ENCODE data around the gene KCTD18. TPM values are rescaled to one million over a fixed set of nuclear protein-coding genes. Genes with fewer than 3 reads are reported as not detected.

KCTD18 gene
- polyA plus RNA-seq, 2 donors = 4.9 to 9.1 TPM

GRCh38 chr2:200451511-200451910 is 58.4 kb downstream of the KCTD18 start:
- H3K36me3 ChIP-seq (ENCODE audit: control insufficient read depth in 2 of 2, insufficient read depth in 2 of 2, low read length in 1 of 2) = no peaks in the 10 kb centered on the region
- no peak overlapping the region for H3K27ac ChIP-seq (ENCODE audit: low read depth in 2 of 2, low read length in 1 of 2)
- no peaks in the 10 kb centered on the region for H3K27me3 ChIP-seq (ENCODE audit: control insufficient read depth in 1 of 2, insufficient read depth in 2 of 2, low read length in 2 of 2)
- H3K4me1 ChIP-seq (ENCODE audit: control insufficient read depth in 2 of 2, insufficient read depth in 2 of 2, low read length in 1 of 2) = no peaks in the 10 kb centered on the region
- no peaks in the 10 kb centered on the region for H3K9me3 ChIP-seq (ENCODE audit: control insufficient read depth in 2 of 2, insufficient read depth in 1 of 2, low read depth in 1 of 2, low read length in 1 of 2)
- H3K4me3 ChIP-seq (ENCODE audit: low read depth in 1 of 2, low read length in 2 of 2) = no peak overlapping the region
- 85 to 86% methylated on average over 2 of the region's 2 CpGs for WGBS, 2 donors

- WGBS, 2 donors = 91 to 95% methylated on average over 2 of the region's 2 CpGs
- H3K9me3 ChIP-seq (ENCODE audit: control insufficient read depth in 2 of 2, insufficient read depth in 1 of 2, low read depth in 1 of 2, low read length in 1 of 2) = no peaks in the 10 kb centered on the region
- H3K4me3 ChIP-seq (ENCODE audit: low read depth in 1 of 2, low read length in 2 of 2) = no peak overlapping the region
- H3K27ac ChIP-seq (ENCODE audit: low read depth in 2 of 2, low read length in 1 of 2) = no peak overlapping the region
- no peaks in the 10 kb centered on the region for H3K36me3 ChIP-seq (ENCODE audit: control insufficient read depth in 2 of 2, insufficient read depth in 2 of 2, low read length in 1 of 2)
- no peaks in the 10 kb centered on the region for H3K27me3 ChIP-seq (ENCODE audit: control insufficient read depth in 1 of 2, insufficient read depth in 2 of 2, low read length in 2 of 2)
- no peaks in the 10 kb centered on the region for H3K4me1 ChIP-seq (ENCODE audit: control insufficient read depth in 2 of 2, insufficient read depth in 2 of 2, low read length in 1 of 2)
Measured at GRCh38 chr2:200450288-200450687, 59.6 kb downstream of the KCTD18 start.

DNA sequence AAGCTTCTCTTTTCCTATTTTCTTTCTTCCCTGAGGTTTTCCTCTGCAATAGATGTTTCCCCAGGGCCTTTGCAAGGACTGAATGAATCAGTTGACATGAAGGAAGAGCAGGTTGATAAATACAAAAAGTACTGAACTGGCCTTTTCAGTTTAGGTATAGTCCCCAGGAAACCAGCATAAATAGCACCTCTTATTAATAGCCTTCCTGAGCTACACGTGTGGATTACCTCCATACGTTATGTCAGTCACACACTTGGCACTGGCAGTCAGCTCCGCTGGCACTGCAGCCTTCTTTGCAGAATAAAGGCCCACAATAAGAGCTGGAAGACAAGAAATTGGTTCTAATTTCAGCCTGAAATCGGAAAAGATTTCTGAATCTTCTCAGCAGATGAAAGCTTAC is 60.7 kb downstream of the KCTD18 start:
- Histone ChIP-seq H3K4me1 (ENCODE audit: control insufficient read depth in 2 of 2, insufficient read depth in 2 of 2, low read length in 1 of 2) (no peaks in the 10 kb centered on the region), H3K4me3 (ENCODE audit: low read depth in 1 of 2, low read length in 2 of 2) (no peak overlapping the region), H3K27me3 (ENCODE audit: control insufficient read depth in 1 of 2, insufficient read depth in 2 of 2, low read length in 2 of 2) (no peaks in the 10 kb centered on the region), H3K36me3 (ENCODE audit: control insufficient read depth in 2 of 2, insufficient read depth in 2 of 2, low read length in 1 of 2) (no peaks in the 10 kb centered on the region), H3K9me3 (ENCODE audit: control insufficient read depth in 2 of 2, insufficient read depth in 1 of 2, low read depth in 1 of 2, low read length in 1 of 2) (no peaks in the 10 kb centered on the region), H3K27ac (ENCODE audit: low read depth in 2 of 2, low read length in 1 of 2) (no peak overlapping the region)
- WGBS, 2 donors = 68 to 79% methylated on average over 4 of the region's 4 CpGs

- Histone ChIP-seq H3K4me3 (ENCODE audit: low read depth in 1 of 2, low read length in 2 of 2) (no peak overlapping the region), H3K4me1 (ENCODE audit: control insufficient read depth in 2 of 2, insufficient read depth in 2 of 2, low read length in 1 of 2) (no peaks in the 10 kb centered on the region), H3K27ac (ENCODE audit: low read depth in 2 of 2, low read length in 1 of 2) (no peak overlapping the region), H3K36me3 (ENCODE audit: control insufficient read depth in 2 of 2, insufficient read depth in 2 of 2, low read length in 1 of 2) (no peaks in the 10 kb centered on the region), H3K9me3 (ENCODE audit: control insufficient read depth in 2 of 2, insufficient read depth in 1 of 2, low read depth in 1 of 2, low read length in 1 of 2) (no peaks in the 10 kb centered on the region), H3K27me3 (ENCODE audit: control insufficient read depth in 1 of 2, insufficient read depth in 2 of 2, low read length in 2 of 2) (no peaks in the 10 kb centered on the region)
Measured at GRCh38 chr2:200448455-200448854, 61.4 kb downstream of the KCTD18 start.

GRCh38 chr2:200447139-200447855 is 62.6 kb downstream of the KCTD18 start:
- H3K27me3 ChIP-seq (ENCODE audit: control insufficient read depth in 1 of 2, insufficient read depth in 2 of 2, low read length in 2 of 2) = no peaks in the 10 kb centered on the region
- no peaks in the 10 kb centered on the region for H3K9me3 ChIP-seq (ENCODE audit: control insufficient read depth in 2 of 2, insufficient read depth in 1 of 2, low read depth in 1 of 2, low read length in 1 of 2)
- H3K27ac ChIP-seq (ENCODE audit: low read depth in 2 of 2, low read length in 1 of 2) = no peak overlapping the region
- H3K4me3 ChIP-seq (ENCODE audit: low read depth in 1 of 2, low read length in 2 of 2) = no peak overlapping the region
- 84 to 88% methylated on average over 4 of the region's 4 CpGs for WGBS, 2 donors
- no peaks in the 10 kb centered on the region for H3K36me3 ChIP-seq (ENCODE audit: control insufficient read depth in 2 of 2, insufficient read depth in 2 of 2, low read length in 1 of 2)
- H3K4me1 ChIP-seq (ENCODE audit: control insufficient read depth in 2 of 2, insufficient read depth in 2 of 2, low read length in 1 of 2) = no peaks in the 10 kb centered on the region

- Histone ChIP-seq H3K27ac (ENCODE audit: low read depth in 2 of 2, low read length in 1 of 2) (no peak overlapping the region), H3K36me3 (ENCODE audit: control insufficient read depth in 2 of 2, insufficient read depth in 2 of 2, low read length in 1 of 2) (no peaks in the 10 kb centered on the region), H3K9me3 (ENCODE audit: control insufficient read depth in 2 of 2, insufficient read depth in 1 of 2, low read depth in 1 of 2, low read length in 1 of 2) (no peaks in the 10 kb centered on the region), H3K4me3 (ENCODE audit: low read depth in 1 of 2, low read length in 2 of 2) (no peak overlapping the region), H3K4me1 (ENCODE audit: control insufficient read depth in 2 of 2, insufficient read depth in 2 of 2, low read length in 1 of 2) (no peaks in the 10 kb centered on the region), H3K27me3 (ENCODE audit: control insufficient read depth in 1 of 2, insufficient read depth in 2 of 2, low read length in 2 of 2) (no peaks in the 10 kb centered on the region)
- 85 to 86% methylated on average over 3 of the region's 3 CpGs for WGBS, 2 donors
Measured at GRCh38 chr2:200446612-200447011, 63.3 kb downstream of the KCTD18 start.

DNA sequence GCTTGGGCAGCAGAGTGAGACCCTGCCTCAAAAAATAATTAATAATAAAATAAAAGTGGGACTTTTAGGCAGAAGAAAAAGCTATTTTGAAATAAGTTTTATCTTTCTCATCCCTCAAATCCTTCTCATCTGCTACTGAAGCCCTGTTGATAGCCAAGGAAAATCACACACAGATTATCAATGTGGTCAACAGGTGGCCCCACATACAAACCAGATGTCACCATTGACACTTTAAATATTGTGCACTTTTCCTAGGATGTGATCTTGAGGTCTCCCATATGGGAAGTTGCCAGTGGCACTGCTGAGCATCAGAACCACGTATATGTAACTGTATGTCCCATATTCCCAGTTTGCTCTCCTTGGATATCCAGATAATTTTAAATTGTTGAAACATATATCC is 64.6 kb downstream of the KCTD18 start:
- 71 to 81% methylated on average over 1 of the region's 1 CpG for WGBS, 2 donors
- no peak overlapping the region for H3K4me3 ChIP-seq (ENCODE audit: low read depth in 1 of 2, low read length in 2 of 2)
- H3K27ac ChIP-seq (ENCODE audit: low read depth in 2 of 2, low read length in 1 of 2) = no peak overlapping the region
- no peaks in the 10 kb centered on the region for H3K27me3 ChIP-seq (ENCODE audit: control insufficient read depth in 1 of 2, insufficient read depth in 2 of 2, low read length in 2 of 2)
- H3K9me3 ChIP-seq (ENCODE audit: control insufficient read depth in 2 of 2, insufficient read depth in 1 of 2, low read depth in 1 of 2, low read length in 1 of 2) = no peaks in the 10 kb centered on the region
- H3K4me1 ChIP-seq (ENCODE audit: control insufficient read depth in 2 of 2, insufficient read depth in 2 of 2, low read length in 1 of 2) = no peaks in the 10 kb centered on the region
- H3K36me3 ChIP-seq (ENCODE audit: control insufficient read depth in 2 of 2, insufficient read depth in 2 of 2, low read length in 1 of 2) = no peaks in the 10 kb centered on the region

DNA sequence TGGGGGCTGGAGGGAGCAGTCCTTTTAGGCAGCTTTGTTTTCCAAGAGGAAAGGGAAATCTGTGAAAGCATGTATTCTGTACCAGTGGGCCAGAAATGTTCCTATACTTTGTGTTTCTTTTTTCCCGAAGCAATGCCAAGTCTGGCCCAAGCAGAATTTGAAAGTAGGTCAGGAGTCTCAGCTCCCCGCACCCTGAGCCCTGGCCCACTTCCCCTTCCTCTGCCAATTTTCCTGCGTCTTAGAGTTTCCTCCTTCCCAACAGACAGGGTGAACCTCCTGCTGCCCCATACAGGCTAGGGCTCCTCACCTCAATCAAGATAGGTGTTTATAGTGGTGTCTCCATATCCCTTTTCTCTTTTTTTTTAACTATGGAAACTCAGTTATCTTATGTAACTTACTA is 65.3 kb downstream of the KCTD18 start:
- WGBS, 2 donors = 72 to 81% methylated on average over 3 of the region's 3 CpGs
- Histone ChIP-seq H3K27ac (ENCODE audit: low read depth in 2 of 2, low read length in 1 of 2) (no peak overlapping the region), H3K36me3 (ENCODE audit: control insufficient read depth in 2 of 2, insufficient read depth in 2 of 2, low read length in 1 of 2) (no peaks in the 10 kb centered on the region), H3K27me3 (ENCODE audit: control insufficient read depth in 1 of 2, insufficient read depth in 2 of 2, low read length in 2 of 2) (no peaks in the 10 kb centered on the region), H3K4me3 (ENCODE audit: low read depth in 1 of 2, low read length in 2 of 2) (no peak overlapping the region), H3K4me1 (ENCODE audit: control insufficient read depth in 2 of 2, insufficient read depth in 2 of 2, low read length in 1 of 2) (no peaks in the 10 kb centered on the region), H3K9me3 (ENCODE audit: control insufficient read depth in 2 of 2, insufficient read depth in 1 of 2, low read depth in 1 of 2, low read length in 1 of 2) (no peaks in the 10 kb centered on the region)

DNA sequence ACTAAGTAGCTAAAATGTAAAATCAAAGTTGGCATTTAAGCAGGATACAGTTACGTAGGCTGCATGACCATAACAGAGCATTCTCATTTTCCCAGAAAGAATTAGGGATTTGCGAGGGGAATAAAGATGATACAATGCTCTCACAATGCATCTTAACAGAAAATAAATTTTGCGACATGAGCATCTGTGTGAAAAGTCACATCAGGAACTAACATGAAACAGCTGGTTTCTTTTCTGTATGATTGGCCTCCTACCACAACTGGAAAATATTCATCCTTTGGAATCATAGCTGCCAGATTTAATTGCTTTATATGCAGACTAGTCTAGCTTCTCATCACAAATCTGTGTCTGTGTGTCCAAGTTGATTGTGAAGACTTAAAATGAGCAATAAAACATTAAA is 66.0 kb downstream of the KCTD18 start:
- Histone ChIP-seq H3K4me1 (ENCODE audit: control insufficient read depth in 2 of 2, insufficient read depth in 2 of 2, low read length in 1 of 2) (no peaks in the 10 kb centered on the region), H3K27me3 (ENCODE audit: control insufficient read depth in 1 of 2, insufficient read depth in 2 of 2, low read length in 2 of 2) (no peaks in the 10 kb centered on the region), H3K36me3 (ENCODE audit: control insufficient read depth in 2 of 2, insufficient read depth in 2 of 2, low read length in 1 of 2) (no peaks in the 10 kb centered on the region), H3K27ac (ENCODE audit: low read depth in 2 of 2, low read length in 1 of 2) (no peak overlapping the region), H3K9me3 (ENCODE audit: control insufficient read depth in 2 of 2, insufficient read depth in 1 of 2, low read depth in 1 of 2, low read length in 1 of 2) (no peaks in the 10 kb centered on the region), H3K4me3 (ENCODE audit: low read depth in 1 of 2, low read length in 2 of 2) (no peak overlapping the region)
- 88 to 90% methylated on average over 3 of the region's 3 CpGs for WGBS, 2 donors

DNA sequence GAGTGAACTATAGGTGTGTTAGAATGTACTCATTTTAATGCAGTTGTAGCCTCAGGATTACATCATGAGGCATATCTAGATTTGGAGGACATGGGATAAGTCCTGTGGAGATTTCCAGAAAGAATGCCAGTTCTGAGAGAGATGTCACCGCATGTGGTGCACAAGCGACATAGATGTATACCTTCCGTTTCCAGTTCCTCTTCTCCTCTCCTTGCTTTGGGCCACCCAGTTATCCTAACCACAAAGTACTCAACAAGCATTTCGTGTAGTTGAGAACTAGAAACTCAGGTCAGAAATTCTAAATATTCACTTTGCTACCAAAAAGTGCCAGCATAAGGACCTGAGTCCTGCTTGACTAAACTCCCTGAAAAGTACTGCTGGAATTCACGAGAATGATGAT is 66.5 kb downstream of the KCTD18 start:
- H3K4me1 ChIP-seq (ENCODE audit: control insufficient read depth in 2 of 2, insufficient read depth in 2 of 2, low read length in 1 of 2) = no peaks in the 10 kb centered on the region
- WGBS, 2 donors = 74 to 75% methylated on average over 5 of the region's 5 CpGs
- H3K4me3 ChIP-seq (ENCODE audit: low read depth in 1 of 2, low read length in 2 of 2) = no peak overlapping the region
- H3K27ac ChIP-seq (ENCODE audit: low read depth in 2 of 2, low read length in 1 of 2) = no peak overlapping the region
- H3K27me3 ChIP-seq (ENCODE audit: control insufficient read depth in 1 of 2, insufficient read depth in 2 of 2, low read length in 2 of 2) = no peaks in the 10 kb centered on the region
- H3K36me3 ChIP-seq (ENCODE audit: control insufficient read depth in 2 of 2, insufficient read depth in 2 of 2, low read length in 1 of 2) = no peaks in the 10 kb centered on the region
- H3K9me3 ChIP-seq (ENCODE audit: control insufficient read depth in 2 of 2, insufficient read depth in 1 of 2, low read depth in 1 of 2, low read length in 1 of 2) = no peaks in the 10 kb centered on the region
